Mucosa of stomach (tissue), 1 donor: ENCODE measurements around the gene BLID.

Experiments
- H3K27me3 ChIP-seq: one replicate; pipeline ENCODE4 v1.7.0; 2013; ENCODE audit warnings: mild to moderate bottlenecking, low read length; ENCODE audit not compliant: control insufficient read depth, insufficient read depth
- H3K36me3 ChIP-seq: one replicate; pipeline ENCODE4 v1.7.0; 2013; ENCODE audit warnings: low read length; ENCODE audit not compliant: control insufficient read depth, insufficient read depth
- H3K4me1 ChIP-seq: one replicate; pipeline ENCODE4 v1.7.0; 2013; ENCODE audit warnings: mild to moderate bottlenecking, low read length; ENCODE audit not compliant: control insufficient read depth, insufficient read depth
- H3K4me3 ChIP-seq: one replicate; pipeline ENCODE4 v1.7.0; 2013; ENCODE audit warnings: low read length
- H3K9ac ChIP-seq: one replicate; pipeline ENCODE4 v1.7.0; 2013; ENCODE audit warnings: mild to moderate bottlenecking, low read length, moderate library complexity
- H3K9me3 ChIP-seq: one replicate; pipeline ENCODE4 v1.7.0; 2013; ENCODE audit warnings: mild to moderate bottlenecking, low read length, moderate library complexity; ENCODE audit not compliant: control insufficient read depth
- donor health status: Pancreatic carcinoma.

Gene BLID

GRCh38 chr11:122100037-122100755, 15.8 kb downstream of the BLID start:
- Histone ChIP-seq H3K27me3 (peaks cover 17% of the 10 kb centered on the region), H3K4me1 (no peaks in the 10 kb centered on the region), H3K9me3 (no peaks in the 10 kb centered on the region), H3K4me3 (no peak overlapping the region), H3K36me3 (no peaks in the 10 kb centered on the region), H3K9ac (peak overlapping the region; percentile 55)

- peak overlapping the region; percentile 48 for H3K9ac ChIP-seq
- no peaks in the 10 kb centered on the region for H3K36me3 ChIP-seq
- no peaks in the 10 kb centered on the region for H3K9me3 ChIP-seq
- H3K4me3 ChIP-seq, result no peak overlapping the region
- H3K4me1 ChIP-seq, result no peaks in the 10 kb centered on the region
- H3K27me3 ChIP-seq, result peaks cover 17% of the 10 kb centered on the region
These were observed 16.5 kb downstream of the BLID start for GRCh38 chr11:122099374-122100036.

GRCh38 chr11:122098261-122098980, 17.6 kb downstream of the BLID start:
- Histone ChIP-seq H3K4me3 (no peak overlapping the region), H3K4me1 (no peaks in the 10 kb centered on the region), H3K36me3 (no peaks in the 10 kb centered on the region), H3K27me3 (peaks cover 17% of the 10 kb centered on the region), H3K9me3 (no peaks in the 10 kb centered on the region), H3K9ac (no peak overlapping the region)

GRCh38 chr11:122097419-122098001, 18.5 kb downstream of the BLID start:
- Histone ChIP-seq H3K36me3 (no peaks in the 10 kb centered on the region), H3K9me3 (no peaks in the 10 kb centered on the region), H3K9ac (no peak overlapping the region), H3K27me3 (peaks cover 17% of the 10 kb centered on the region), H3K4me1 (no peaks in the 10 kb centered on the region), H3K4me3 (no peak overlapping the region)

GRCh38 chr11:122096272-122097112, 19.5 kb downstream of the BLID start:
- Histone ChIP-seq H3K4me3 (no peak overlapping the region), H3K4me1 (no peaks in the 10 kb centered on the region), H3K9me3 (no peaks in the 10 kb centered on the region), H3K27me3 (peaks cover 17% of the 10 kb centered on the region), H3K9ac (no peak overlapping the region), H3K36me3 (no peaks in the 10 kb centered on the region)

- H3K4me1 ChIP-seq, result no peaks in the 10 kb centered on the region
- no peaks in the 10 kb centered on the region for H3K36me3 ChIP-seq
- H3K9ac ChIP-seq, result no peak overlapping the region
- H3K4me3 ChIP-seq, result no peak overlapping the region
- H3K9me3 ChIP-seq, result no peaks in the 10 kb centered on the region
- H3K27me3 ChIP-seq, result peaks cover 11% of the 10 kb centered on the region
These were observed 20.2 kb downstream of the BLID start for GRCh38 chr11:122095681-122096262.

DNA sequence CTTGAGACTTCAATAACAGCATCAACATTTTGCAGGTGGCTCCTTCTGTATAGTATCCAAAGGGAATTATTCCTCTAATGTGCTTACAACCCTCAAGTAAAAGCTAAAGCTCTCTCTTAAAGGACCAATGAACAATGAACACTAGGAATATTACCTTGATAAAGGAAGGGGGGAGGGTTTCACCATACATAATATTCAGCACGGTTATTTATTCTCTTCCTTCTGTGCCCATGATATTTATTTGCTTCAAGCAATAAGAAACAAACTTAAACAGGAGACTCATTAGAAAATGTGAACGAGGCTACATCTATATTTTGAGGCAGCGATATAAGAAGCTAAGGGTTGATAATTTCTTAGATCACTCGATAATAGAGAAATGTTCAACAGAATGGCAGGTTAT, 21.2 kb downstream of the BLID start:
- Histone ChIP-seq H3K4me3 (no peak overlapping the region), H3K9me3 (no peaks in the 10 kb centered on the region), H3K4me1 (no peaks in the 10 kb centered on the region), H3K27me3 (peaks cover 2% of the 10 kb centered on the region), H3K36me3 (no peaks in the 10 kb centered on the region), H3K9ac (no peak overlapping the region)

- Histone ChIP-seq H3K27me3 (no peaks in the 10 kb centered on the region), H3K9me3 (no peaks in the 10 kb centered on the region), H3K36me3 (no peaks in the 10 kb centered on the region), H3K4me1 (no peaks in the 10 kb centered on the region), H3K4me3 (no peak overlapping the region), H3K9ac (no peak overlapping the region)
These were observed 22.2 kb downstream of the BLID start for GRCh38 chr11:122093731-122094275.

DNA sequence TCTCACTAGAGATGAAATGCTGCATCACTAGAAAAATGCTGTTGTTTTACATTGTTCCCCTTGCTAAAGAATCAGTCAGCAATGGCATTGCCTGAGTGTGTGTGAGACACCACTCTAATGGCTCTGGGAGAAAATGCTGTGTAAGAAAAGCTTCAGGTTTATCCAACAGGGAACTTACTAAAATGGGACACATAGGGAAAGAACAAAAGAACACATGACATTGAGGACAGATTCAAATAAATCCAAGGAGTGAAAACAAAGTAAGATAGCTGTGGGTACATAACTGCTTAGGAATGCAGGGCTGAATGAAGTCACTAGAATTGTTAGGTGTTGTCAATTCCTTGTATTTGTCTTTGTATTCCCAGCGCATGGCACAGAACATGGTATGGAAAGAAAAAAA, 24.2 kb downstream of the BLID start:
- Histone ChIP-seq H3K4me1 (no peaks in the 10 kb centered on the region), H3K4me3 (no peak overlapping the region), H3K9me3 (no peaks in the 10 kb centered on the region), H3K9ac (no peak overlapping the region), H3K27me3 (no peaks in the 10 kb centered on the region), H3K36me3 (no peaks in the 10 kb centered on the region)

DNA sequence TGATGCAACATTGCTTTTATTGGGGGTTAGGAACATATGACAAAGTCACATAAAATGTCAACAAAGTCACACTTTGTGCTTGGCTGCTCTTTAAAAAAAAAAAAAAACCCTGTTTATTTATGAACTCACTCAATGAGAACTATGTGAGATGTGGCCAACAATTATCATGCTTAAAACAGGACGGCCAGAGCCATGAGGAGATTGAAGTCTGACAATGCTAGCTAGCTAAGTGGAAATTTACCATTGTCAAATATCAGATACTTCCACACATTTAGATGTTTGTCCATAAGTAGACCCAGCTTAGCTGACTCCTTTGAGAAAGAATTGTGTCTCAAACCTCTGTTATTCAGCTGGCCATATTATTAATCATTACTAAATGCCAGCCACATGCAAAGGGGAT, 26.9 kb downstream of the BLID start:
- no peaks in the 10 kb centered on the region for H3K4me1 ChIP-seq
- no peak overlapping the region for H3K4me3 ChIP-seq
- no peaks in the 10 kb centered on the region for H3K36me3 ChIP-seq
- H3K9me3 ChIP-seq, result no peaks in the 10 kb centered on the region
- H3K27me3 ChIP-seq, result no peaks in the 10 kb centered on the region
- H3K9ac ChIP-seq, result no peak overlapping the region

GRCh38 chr11:122085712-122086111, 30.3 kb downstream of the BLID start:
- Histone ChIP-seq H3K4me1 (no peaks in the 10 kb centered on the region), H3K36me3 (no peaks in the 10 kb centered on the region), H3K27me3 (no peaks in the 10 kb centered on the region), H3K9ac (no peak overlapping the region), H3K4me3 (no peak overlapping the region), H3K9me3 (no peaks in the 10 kb centered on the region)
